ENCODE measurements around the gene EXOC7. TPM values are rescaled to one million over a fixed set of nuclear protein-coding genes. Genes with fewer than 3 reads are reported as not detected.
"Not testable (repeated sequence)": the region's sequence is repeated elsewhere in the genome, so short reads cannot be mapped to it uniquely, and the experiment has no call there.

EXOC7 gene
- total and polyA plus RNA-seq, 10 donors, result 26.2 to 128 (median 90.8) TPM

DNA sequence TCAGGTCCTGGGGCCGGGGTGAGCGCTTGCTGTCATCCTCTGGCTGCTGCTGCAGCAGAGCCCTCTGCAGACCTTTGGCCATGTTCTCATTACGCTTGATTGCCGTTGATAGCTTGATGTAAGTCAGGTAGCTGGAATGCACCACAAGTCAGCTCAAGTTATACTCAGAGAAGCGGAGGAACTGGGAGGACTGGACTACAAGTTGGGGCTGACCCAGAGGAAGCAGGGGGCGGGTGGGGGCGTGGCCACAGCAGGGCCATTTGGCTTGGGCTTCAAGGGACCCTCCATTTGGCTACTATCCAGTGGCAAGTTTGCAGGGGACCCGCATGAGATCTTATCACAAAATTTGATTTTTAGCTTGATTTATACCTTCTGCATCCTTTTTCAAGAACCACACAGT is 57.5 kb downstream of the EXOC7 start:
- TF ChIP-seq CTCF (IDR thresholded peaks at IDR 0.05 in 8 of 11, conservative IDR thresholded peaks at IDR 0.05 in 3 of 11) (no peak), POLR2AphosphoS5 (IDR thresholded peaks at IDR 0.05) (no peak), POLR2A (IDR thresholded peaks at IDR 0.05) (no peak)
- no peaks in the 10 kb centered on the region for H3K27me3 ChIP-seq (replicated peaks in 1 of 7)

GRCh38 chr17:76044475-76045007 is 59.0 kb downstream of the EXOC7 start:
- DNase-seq; intact Hi-C loops (cut with DNase I; ENCODE audit: low total_unique reads); H3K27me3 ChIP-seq (replicated peaks in 1 of 7); H3K27ac ChIP-seq; H3K4me1 ChIP-seq; H3K9me3 ChIP-seq; H3K4me3 ChIP-seq: not testable (repeated sequence)
- 90 to 98% (median 94%) methylated on average over 11 of the region's 11 CpGs for WGBS, 5 donors
- peaks cover 12 to 100% (median 100%) of the 10 kb centered on the region in 6 donors for H3K36me3 ChIP-seq

More for the DNA sequence above, 57.5 kb downstream of the EXOC7 start:
- DNase-seq, result no peak
- H3K4me3 ChIP-seq, result no peak overlapping the region
- H3K9me3 ChIP-seq, result no peaks in the 10 kb centered on the region
- WGBS, 5 donors, result 92 to 97% (median 94%) methylated on average over 8 of the region's 8 CpGs
- peaks cover 12 to 100% (median 100%) of the 10 kb centered on the region in 6 donors for H3K36me3 ChIP-seq
- H3K4me1 ChIP-seq, result no peaks in the 10 kb centered on the region
- intact Hi-C loops (cut with DNase I; ENCODE audit: low total_unique reads), result no loop called here
- H3K27ac ChIP-seq, result no peak overlapping the region

DNA sequence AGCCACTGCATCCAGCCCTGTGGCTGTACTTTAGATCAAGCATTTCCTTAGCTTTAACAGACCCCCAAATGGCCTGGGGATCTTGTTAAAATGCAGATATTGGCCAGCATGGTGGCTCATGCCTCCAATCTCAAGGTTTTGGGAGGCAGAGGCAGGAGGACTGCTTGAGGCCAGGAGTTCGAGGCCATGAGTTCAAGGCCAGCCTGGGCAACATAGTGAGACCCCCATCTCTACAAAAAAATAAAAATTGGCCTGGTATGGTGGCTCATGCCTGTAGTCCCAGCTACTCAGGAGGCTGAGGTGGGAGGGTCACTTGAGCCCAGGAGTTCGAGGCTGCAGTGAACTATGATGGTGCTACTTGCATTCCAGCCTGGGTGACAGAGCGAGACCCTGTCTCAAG is 60.7 kb downstream of the EXOC7 start:
- H3K27me3 ChIP-seq (replicated peaks in 1 of 7); H3K4me3 ChIP-seq; intact Hi-C loops (cut with DNase I; ENCODE audit: low total_unique reads); DNase-seq; H3K4me1 ChIP-seq; H3K9me3 ChIP-seq; H3K27ac ChIP-seq: not testable (repeated sequence)
- peaks cover 12 to 100% (median 100%) of the 10 kb centered on the region in 6 donors for H3K36me3 ChIP-seq
- 97 to 100% (median 97%) methylated on average over 3 of the region's 3 CpGs for WGBS, 5 donors

- no peak overlapping the region for H3K27ac ChIP-seq
Measured at GRCh38 chr17:76040376-76040775, 63.2 kb downstream of the EXOC7 start.

DNA sequence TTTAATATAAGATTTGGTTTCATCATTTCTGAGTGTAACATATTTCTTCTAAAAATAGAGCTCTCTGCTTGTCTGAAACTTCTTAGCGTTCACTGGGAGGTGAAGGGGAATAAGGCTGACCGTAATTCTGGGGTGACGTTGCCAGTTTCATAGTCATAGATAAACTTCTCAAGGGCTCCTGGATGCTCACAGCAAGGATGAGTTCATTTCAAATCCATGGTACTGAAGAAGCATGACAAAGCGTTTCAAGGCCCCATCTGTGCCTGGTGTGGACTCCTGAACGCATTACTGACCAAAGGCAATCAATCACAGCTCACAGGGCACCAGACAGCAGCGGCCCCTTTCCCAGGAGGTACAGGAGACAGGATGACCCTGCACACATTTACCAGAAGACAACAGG is 64.5 kb downstream of the EXOC7 start:
- TF ChIP-seq POLR2AphosphoS5 (IDR thresholded peaks at IDR 0.05) (no peak), POLR2A (IDR thresholded peaks at IDR 0.05) (no peak), CTCF (IDR thresholded peaks at IDR 0.05 in 8 of 11, conservative IDR thresholded peaks at IDR 0.05 in 3 of 11) (no peak)
- Histone ChIP-seq H3K27ac (no peak overlapping the region), H3K9me3 (no peaks in the 10 kb centered on the region), H3K27me3 (replicated peaks in 1 of 7) (no peaks in the 10 kb centered on the region), H3K4me1 (no peaks in the 10 kb centered on the region), H3K36me3 (peaks cover 0 to 78% (median 64%) of the 10 kb centered on the region in 6 donors), H3K4me3 (no peak overlapping the region)
- WGBS, 5 donors, result 82 to 99% (median 87%) methylated on average over 6 of the region's 6 CpGs
- intact Hi-C loops (cut with DNase I; ENCODE audit: low total_unique reads), result no loop called here
- DNase-seq, result no peak

More at GRCh38 chr17:76040376-76040775, 63.2 kb downstream of the EXOC7 start:
- H3K4me1 ChIP-seq, result no peaks in the 10 kb centered on the region
- 70 to 92% (median 85%) methylated on average over 6 of the region's 6 CpGs for WGBS, 5 donors
- H3K36me3 ChIP-seq, result peaks cover 4 to 91% (median 77%) of the 10 kb centered on the region in 6 donors
- intact Hi-C loops (cut with DNase I; ENCODE audit: low total_unique reads), result no loop called here
- no peak for DNase-seq
- TF ChIP-seq POLR2AphosphoS5 (IDR thresholded peaks at IDR 0.05) (no peak), POLR2A (IDR thresholded peaks at IDR 0.05) (no peak), CTCF (IDR thresholded peaks at IDR 0.05 in 8 of 11, conservative IDR thresholded peaks at IDR 0.05 in 3 of 11) (no peak)
- H3K4me3 ChIP-seq, result no peak overlapping the region
- H3K9me3 ChIP-seq, result no peaks in the 10 kb centered on the region
- no peaks in the 10 kb centered on the region for H3K27me3 ChIP-seq (replicated peaks in 1 of 7)
